ENCODE data around the gene ZBED4.

The ZBED4 gene

DNA sequence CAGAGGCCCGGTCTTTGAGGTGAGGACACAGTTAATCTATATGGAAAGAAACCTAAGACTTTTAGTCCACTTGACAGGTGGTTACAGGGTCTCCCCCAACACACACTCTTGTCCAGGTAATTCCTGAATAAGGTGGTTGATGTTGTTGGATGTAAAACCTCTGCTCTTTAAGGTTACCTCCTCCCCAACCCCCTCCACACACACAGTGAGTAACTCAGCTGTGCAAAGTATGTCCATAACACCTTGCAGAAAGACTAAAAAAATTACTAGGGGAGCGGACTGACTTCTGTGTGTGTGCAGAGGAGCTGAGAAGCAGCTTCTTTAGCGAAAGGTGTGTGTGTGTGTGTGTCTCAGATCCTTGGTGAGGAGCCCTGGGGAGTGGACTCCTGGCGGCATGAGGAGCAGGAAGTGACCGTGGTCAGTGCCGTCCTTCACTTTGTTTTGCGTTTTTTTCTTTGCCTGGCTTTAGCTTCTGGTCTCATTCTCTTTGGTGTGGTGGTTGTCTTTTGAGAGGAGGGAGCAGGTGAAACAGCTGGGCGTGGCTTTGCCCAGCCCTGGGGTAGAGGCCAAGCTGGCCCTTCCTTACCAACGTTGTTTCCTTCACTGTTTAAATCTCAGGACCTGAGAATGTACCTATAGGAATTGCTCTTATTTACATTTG lies 1.7 kb downstream of the ZBED4 start:
- no peak for DNase-seq (ENCODE audit: low read depth in 2 of 2)

DNA sequence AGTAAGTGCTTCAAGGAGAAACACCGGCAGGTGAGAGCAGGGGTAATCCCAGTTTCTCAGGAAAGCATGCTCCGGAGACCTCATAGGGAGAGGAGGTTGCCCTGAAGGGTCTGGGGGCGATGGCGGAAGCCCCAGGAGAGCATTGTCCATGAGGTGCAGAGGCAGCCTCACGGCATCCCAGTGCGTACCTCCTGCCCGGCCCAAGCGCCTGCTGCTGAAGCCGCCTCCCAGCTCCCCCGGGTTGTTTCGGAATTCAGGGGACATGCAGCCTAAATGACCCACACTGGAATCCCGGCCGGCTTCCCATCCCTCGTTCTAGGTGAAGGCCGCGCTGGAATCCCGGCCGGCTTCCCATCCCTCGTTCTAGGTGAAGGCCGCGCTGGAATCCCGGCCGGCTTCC lies 2.7 kb downstream of the ZBED4 start:
- DNase-seq (ENCODE audit: low read depth in 2 of 2): no peak

DNA sequence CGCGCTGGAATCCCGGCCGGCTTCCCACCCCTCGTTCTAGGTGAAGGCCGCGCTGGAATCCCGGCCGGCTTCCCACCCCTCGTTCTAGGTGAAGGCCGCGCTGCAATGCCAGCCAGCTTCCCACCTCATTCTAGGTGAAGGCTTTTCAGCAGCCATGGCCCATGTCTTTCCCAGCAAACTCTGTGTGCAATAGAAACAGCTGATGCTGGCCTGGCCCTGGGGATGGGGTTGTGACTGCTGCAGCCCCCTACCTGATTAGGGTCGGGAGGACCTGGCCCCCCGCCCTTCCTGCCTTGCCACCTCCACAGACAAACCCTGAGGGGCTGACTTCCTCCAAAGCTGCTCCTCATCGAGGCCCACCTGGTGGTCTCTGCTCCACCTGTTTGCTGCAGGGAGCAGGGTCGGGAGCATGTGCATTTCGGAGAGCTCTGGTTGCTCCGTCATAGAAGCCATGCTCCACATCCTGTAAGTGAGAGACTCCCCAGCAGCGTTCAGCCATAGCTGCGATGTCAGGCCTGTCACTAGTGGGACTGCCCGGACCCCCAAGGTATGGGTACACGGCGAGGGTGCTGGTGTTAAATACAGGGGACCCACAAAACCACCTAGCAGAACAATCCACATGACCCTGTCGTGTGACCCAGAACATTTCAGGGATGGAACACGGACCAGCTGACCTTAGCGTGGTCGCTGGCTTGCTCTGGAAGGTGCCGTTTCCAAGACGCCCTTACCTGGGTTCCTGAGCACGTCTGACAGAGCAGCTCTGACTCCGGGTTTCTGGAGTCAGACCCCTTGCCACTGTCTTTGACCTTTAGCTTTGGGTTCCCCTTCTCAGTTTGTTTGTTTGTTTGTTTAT lies 3.3 kb downstream of the ZBED4 start:
- DNase-seq (ENCODE audit: low read depth in 2 of 2): no peak

DNA sequence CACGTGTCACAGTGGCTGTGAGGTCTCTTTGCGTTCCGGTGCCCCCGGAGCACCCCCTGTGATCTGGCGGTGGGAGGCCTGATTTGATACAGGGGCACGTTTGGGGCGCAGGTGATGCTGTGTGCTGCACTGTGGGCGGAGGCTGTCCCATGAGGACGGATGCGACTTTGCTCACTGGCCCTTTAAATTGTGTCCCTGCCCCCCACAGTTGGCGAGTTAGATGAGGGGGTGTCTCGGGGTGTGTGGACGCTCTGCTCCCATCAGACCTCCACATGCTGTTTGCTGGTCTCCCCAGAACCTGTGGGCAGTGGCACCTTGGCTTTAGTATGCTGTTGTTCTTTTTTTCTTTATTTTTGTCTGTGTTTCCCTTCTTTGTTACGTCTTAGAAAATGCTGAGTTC lies 5.2 kb downstream of the ZBED4 start:
- DNase-seq (ENCODE audit: low read depth in 2 of 2): no peak

DNA sequence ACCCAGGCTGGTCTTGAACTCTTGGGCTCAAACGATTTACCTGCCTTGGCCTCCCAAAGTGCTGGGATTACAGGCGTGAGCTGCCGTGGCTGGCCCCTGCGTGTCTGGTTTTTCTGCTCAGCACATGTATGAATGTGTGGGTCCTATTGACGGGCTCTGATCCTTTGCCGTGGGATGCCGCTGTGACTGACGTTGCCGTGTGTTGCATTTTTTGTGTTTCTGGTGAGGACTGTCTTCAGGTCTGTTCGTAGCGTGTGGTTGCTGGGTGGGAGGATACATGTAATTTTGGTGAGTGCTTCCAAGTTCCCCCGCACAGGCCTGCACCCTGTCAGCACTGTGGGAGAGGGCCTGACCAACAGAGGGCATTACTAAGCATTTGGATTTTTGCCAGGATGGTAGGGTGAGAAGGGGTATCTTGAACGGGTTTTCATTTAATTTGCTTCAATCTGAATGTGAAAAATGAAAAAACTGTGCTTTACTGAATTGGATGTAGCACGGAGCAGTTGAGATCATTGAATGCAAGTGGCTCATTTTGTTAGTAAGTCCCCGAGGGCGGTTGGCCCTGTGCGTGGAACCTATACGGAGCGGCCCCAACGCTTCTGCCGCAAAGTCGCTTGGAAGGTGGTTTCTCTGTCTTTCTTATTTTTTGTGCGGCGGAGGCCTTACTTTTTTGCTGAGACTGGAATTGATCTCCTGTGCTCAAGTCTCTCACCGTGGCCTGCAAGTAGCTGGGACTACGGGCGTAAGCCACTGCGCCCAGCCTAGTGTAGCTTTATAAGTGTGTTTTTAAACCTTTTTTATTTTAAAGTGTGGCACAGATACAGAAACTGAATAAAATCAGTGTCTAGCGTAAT lies 8.2 kb downstream of the ZBED4 start:
- no peak for DNase-seq (ENCODE audit: low read depth in 2 of 2)

DNA sequence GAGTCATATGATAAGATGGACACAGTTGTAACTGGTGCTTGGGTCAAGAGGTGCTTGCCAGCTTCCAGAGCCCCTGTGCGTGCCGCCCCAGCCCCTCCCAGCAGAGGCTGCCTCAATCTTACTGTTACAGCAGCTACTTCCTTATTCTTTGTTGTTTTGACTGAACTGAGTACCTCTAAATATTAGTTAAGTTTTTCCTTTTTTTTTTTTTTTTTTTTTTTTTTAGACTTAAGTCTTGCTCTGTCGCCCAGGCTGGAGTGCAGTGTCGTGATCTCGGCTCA lies 8.8 kb downstream of the ZBED4 start:
- no peak for DNase-seq (ENCODE audit: low read depth in 2 of 2)

DNA sequence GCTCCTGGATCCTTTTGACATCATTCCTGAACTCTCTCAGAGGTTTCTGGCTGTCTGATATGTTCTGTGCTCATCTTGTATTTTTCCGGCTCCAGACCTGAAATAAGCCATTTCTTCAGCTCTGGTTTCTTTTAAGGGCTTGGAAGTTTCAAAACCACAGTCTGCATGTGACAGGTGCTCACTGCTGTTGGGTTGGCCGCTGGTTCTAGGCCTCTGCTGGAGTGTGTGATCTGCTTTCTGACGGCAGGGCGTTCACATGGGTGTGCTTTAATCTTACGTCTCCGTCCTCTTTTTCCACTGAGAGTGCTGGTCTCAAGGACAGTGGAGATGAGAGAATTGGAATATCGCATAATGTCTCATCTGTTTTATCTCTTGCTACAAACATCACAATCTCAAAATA lies 10.3 kb downstream of the ZBED4 start:
- no peak for DNase-seq (ENCODE audit: low read depth in 2 of 2)

DNA sequence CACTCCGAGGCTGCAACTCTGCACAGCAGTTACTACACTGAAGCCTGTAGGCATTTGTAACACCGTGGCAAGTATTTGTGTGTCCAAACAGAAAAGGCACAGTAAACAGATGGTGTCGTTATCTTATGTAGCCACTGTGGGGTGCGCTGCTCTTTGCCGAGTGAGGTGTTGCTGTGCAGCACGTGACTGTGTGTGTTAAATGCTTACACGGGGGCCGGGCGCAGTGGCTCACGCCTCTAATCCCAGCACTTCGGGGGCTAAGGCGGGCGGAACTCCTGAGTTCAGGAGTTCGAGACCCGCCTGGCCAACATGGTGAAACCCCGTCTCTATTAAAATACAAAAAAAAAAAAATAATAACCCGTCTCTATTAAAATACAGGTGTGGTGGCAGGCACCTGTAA lies 11.5 kb downstream of the ZBED4 start:
- no peak for DNase-seq (ENCODE audit: low read depth in 2 of 2)

DNA sequence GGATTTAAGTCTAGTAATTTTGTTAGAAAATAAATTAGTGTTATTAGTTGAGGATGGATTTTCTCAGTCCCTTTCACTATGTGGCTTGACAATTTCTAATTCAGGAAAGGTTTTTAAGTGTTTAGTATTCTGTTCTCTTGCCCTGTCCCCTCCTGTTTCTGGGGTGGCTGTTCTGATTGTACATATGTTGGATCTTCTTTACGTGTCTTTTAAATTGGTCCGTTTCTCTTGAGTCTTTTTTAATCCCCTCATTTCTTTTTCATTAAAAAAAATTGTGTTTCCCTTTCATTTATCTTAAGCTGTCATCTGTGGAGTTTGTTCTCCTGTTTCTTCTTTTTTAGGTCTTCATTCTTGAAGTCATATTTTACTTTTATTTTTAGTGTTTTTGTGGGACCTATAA lies 12.5 kb downstream of the ZBED4 start:
- DNase-seq (ENCODE audit: low read depth in 2 of 2): no peak

DNA sequence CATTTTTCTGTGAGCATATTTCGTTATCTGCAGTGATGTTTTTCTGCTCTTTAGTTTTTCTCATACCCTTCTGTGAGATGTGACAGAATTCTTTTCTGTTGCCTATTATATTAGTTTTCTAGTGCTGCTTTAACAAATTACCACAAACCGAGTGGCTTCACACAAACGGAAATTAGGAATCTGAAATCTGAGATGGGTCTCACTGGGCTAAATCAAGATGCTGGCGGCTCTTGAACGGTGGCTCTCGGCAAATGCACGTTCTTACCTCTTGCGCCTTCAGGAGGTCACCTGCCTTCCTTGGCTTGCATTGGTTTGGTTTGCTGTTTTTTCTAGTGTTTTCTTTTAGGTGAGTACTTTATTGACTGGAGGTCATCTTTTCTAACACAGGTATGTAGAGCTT lies 13.0 kb downstream of the ZBED4 start:
- no peak for DNase-seq (ENCODE audit: low read depth in 2 of 2)

DNA sequence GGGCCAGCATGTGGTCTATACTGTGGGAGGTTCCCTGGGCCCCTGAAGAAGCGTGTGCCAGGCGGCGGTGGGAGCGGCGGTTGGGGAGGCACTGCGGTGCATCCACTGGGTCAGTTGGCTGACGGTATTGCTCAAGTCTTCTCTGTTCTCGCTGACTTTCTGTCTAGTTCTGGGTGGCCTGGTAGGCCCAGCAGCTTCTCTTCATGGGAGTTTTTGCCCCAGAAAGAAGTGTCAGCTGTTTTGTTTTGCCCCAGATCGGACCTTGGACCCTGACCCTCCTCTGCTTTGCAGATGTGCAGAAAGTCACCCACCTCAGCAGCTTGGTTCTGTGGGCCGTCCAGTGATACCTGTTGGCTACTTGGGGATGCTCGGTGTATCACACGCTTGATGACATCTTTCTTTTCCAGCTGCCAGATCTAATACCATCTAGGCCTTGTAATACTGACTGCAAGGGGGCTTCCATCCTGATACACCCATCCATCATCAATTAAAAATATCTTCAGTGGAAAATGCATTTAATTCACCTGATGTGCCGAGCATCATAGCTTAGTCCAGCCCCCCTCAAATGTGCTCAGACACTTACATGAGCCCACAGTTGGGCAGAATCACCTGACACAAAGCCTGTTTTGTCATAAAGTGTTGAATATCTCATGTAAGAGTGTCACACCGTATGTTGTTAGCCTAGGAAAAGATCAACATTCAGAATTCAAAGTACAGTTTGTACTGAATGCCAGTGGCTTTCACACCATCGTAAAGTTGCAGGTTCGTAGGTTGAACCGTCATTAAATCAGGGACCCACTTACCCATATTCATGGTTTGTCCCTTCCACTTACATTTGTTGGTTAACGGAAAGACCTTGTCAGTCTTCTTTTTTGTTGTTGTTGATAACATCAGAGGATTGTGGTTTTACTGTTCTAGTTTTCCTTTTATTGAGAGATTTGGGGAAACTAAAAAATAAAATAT lies 13.9 kb downstream of the ZBED4 start:
- no peak for DNase-seq (ENCODE audit: low read depth in 2 of 2)

DNA sequence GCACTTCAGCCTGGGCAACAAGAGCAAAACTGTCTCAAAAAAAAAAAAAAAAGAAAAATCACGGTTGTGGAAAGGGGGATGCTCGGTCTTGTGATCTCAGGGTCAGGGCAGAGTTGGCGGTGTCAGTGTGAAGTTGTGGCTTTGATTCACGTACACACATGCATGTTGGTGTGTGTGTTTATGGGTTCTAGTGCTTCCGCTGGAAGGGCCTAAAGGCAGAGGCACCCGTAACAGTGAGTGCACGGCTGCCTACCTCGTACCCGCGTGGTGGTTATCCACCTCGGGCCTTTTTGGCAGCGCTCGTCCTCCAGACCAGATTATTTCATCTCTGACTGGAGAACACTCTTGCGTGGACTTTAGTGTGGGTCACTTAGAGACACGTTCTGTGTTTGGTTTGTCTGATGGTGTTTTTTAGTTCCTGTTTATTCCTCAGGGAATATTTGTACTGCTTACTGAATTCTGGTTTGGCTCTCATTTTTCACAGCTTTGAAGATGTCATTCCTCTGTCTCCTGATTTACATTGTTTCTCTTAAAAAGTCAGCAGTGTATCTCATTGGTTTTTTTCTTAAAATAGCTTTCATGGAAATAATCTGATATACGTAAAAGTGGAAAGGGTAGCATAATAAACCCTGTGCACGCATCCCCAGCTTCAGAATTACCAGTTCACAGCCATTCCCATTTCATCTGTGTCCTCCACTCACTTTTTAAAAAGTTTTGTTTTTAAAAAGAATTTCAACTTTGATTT lies 15.6 kb downstream of the ZBED4 start:
- DNase-seq (ENCODE audit: low read depth in 2 of 2): no peak

DNA sequence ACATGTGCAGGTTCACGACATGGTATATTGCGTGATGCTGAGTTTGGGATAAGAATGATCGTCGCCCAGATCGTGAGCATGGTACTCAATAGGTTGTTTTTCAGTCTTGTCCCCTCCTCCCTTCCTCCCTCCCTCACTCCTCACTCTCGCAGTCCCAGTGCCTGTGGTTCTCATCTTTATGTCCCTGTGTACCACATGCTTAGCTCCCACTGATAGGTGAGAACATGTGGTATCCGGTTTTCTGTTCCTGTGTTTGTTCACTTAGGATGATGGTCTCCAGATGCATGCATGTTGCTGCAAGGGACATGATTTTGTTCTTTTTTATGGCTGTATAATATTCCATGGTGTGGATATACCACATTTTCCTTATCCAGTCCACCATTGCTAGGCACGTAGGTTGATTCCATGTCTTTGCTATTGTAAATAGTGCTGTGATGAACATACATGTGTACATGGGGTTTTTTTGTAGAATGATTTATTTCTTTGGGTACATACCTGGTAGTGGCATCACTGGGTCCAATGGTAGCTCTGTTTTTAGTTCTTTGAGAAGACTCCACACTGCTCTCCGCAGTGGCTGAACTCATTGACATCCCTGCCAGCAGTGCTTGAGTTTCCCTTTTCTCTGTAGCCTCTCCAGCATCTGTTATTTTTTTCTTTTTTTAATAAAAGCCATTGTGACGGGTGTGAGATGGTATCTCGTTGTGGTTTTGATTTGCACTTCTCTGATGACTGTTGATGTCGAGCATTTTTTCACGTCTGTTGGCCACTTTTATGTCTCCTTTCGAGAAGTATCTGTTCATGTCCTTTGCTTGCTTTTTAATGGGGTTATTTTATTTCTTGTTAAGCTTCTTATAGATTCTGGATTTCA lies 16.4 kb downstream of the ZBED4 start:
- DNase-seq (ENCODE audit: low read depth in 2 of 2): no peak

DNA sequence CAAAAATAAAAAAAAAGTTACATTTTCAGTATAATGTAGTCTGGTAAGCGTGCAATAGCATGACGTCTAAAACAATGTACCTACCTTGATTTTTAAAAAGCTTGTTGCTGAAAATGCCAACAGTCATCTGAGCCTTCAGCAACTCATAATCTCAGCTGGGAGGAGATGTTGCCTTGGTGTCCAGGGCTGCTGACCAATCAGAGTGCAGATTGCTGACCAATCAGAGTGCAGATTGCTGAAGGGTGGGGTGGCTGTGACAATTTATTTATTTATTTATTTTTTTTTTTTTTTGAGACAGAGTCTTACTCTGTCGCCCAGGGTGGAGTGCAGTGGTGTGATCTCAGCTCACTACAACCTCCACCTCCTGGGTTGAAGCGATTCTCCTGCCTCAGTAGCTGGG lies 17.8 kb downstream of the ZBED4 start:
- no peak for DNase-seq (ENCODE audit: low read depth in 2 of 2)

DNA sequence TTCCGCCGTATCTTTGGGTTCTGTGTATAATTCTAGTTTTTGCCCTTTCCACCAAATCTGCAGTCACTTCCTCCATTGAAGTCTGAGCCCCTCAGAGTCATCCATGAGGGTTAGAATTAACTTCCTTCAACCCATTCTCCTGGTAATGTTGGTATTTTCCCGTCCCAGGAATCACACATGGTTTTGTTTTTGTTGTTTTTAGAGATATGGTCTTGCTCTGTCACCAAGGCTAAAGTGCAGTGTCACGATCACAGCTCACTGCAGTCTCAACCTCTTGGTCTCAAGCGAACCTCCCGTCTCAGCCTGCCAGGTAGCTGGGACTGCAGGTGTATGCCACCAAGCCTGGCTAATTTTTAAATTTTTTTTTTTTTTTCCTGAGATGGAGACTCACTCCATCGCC lies 18.7 kb downstream of the ZBED4 start:
- DNase-seq (ENCODE audit: low read depth in 2 of 2): no peak

DNA sequence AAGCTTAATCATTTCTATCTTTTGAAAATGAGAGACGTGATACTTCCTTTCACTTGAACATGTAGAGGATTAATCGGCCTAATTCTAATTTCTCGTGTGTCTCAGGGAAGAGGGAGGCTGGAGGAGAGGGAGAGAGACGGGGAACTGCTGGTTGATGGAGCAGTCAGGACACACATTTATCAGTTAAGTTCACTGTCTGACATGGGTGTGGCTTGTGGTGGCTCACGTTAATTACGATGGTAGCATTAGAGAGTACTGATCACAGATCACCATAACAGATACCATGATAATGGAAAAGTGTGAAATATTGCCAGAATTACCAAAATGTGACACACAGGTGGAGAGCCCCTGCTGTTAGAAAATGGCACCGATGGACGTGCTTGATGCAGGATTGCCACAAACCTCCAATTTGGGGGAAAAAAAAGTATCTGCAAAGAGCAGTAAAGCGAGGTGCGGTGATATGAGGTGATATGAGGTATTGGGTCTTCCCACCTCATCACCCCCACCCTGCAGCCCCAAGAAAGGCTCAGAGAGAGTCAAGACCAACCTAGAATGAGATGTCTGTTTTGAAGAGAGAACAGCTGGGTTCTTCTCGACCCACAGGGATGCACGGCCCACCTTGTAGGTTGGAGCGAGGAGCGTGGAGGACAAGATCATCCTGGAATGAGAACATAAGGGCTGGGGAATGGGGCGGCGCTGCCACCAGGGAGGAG lies 19.7 kb downstream of the ZBED4 start:
- no peak for DNase-seq (ENCODE audit: low read depth in 2 of 2)

DNA sequence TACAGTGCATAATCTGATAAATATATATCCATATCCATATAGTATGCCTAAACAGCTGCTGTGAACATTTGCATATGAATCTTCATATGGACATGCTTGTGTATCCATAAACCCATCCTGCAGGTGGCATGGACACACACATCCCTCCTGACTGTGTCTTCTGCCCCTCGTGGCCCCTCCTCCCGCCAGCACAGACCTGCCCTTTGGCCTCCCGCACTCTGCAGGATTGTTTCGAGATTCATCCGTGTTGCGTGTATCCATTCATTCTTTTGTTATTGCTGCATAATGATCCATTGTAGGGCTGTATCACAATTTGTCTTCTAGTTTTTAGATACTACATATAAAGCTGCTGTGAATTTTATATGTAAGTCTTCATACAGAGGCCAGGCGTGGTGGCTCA lies 24.0 kb downstream of the ZBED4 start:
- DNase-seq (ENCODE audit: low read depth in 2 of 2): no peak

DNA sequence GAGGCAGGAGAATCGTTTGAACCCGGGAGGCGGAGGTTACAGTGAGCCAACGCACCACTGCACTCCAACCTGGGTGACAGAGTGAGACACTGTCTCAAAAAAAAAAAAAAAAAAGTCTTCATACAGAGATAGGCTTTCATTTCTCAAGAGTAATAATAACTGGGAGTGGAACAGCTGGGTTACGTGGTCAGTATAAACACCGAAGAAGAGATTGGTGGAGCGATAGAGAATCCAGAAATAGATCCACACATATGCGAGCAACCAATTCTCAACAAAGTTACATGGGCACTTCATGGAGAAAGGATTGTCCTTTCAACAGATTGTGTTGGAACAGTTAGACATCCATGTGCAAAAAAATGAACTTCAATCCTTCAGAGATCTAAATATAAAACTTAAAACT lies 24.6 kb downstream of the ZBED4 start:
- no peak for DNase-seq (ENCODE audit: low read depth in 2 of 2)

DNA sequence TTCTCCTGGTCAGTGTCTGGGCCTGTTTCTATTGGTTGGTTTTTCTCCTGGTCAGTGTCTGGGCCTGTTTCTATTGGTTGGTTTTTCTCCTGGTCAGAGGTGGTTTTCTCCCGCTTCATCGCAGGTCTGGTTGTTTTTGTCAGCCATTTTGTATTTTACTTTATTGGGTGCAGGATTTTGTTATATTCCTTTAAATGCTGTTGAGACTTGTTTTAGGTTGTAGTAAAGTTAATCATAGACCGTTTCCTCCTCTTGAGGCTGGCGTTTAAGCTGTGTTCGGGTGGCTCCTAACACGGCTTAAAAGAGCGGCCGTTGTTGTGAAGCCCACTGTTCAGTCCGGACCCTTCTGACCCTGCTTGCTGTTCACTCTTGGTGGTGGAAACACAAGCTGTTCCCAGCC lies 26.2 kb downstream of the ZBED4 start:
- DNase-seq (ENCODE audit: low read depth in 2 of 2): no peak

Measured in stimulated activated CD8-positive, alpha-beta memory T cell treated with anti-CD3 and anti-CD28 coated beads, Interleukin-7, amount 100 ng/mL, for 1 hour (primary cell).